ENCODE data around the gene TBC1D22A. TPM values are rescaled to one million over a fixed set of nuclear protein-coding genes. Genes with fewer than 3 reads are reported as not detected.

TBC1D22A gene
- total RNA-seq, 1 experiment from 2014 or later: 32.6 TPM

DNA sequence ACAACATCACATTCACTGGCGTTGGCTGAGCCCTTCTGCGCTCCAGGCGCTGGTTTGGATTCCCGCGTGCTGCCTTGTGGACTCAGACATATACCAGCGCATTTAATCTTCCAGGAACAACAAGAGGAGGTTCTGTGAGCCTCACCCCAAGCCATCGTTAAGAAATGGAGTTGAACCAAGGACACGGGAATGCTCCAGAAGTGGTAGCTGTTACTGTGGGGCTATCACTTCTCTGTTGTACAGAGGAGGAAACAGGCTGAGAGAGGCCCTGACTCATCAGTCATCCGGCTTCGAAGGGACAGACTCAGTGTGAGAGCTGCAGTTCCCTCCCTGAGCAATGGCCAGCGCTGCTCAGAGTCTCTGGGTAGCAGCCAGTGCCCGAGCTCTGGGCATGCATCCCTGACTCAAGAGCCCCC is 291.3 kb downstream of the TBC1D22A start:
- H3K9me3 Mint-ChIP-seq (ENCODE audit: unreplicated experiment): no peaks in the 10 kb centered on the region
- DNase-seq: no peak
- no peaks in the 10 kb centered on the region for H3K27me3 Mint-ChIP-seq (ENCODE audit: insufficient read depth, unreplicated experiment)
- H3K4me1 Mint-ChIP-seq (ENCODE audit: low read depth, unreplicated experiment): no peaks in the 10 kb centered on the region
- no peaks in the 10 kb centered on the region for H3K36me3 ChIP-seq (ENCODE audit: control insufficient read depth, insufficient read depth, low read length)
- no peaks in the 10 kb centered on the region for H3K4me1 ChIP-seq
- ChIA-PET CTCF (no interaction called here), POLR2A (no interaction called here)
- no peak overlapping the region for H3K4me3 Mint-ChIP-seq (ENCODE audit: unreplicated experiment)
- H3K27ac Mint-ChIP-seq (ENCODE audit: unreplicated experiment): peak overlapping the region; percentile 8
- peaks cover 9% of the 10 kb centered on the region for H3K36me3 Mint-ChIP-seq (ENCODE audit: insufficient read depth, unreplicated experiment)
- no TSS peak for BruUV-seq (replicated peaks)
- no peaks in the 10 kb centered on the region for H3K9me3 ChIP-seq
- TF ChIP-seq, protein P1, sequence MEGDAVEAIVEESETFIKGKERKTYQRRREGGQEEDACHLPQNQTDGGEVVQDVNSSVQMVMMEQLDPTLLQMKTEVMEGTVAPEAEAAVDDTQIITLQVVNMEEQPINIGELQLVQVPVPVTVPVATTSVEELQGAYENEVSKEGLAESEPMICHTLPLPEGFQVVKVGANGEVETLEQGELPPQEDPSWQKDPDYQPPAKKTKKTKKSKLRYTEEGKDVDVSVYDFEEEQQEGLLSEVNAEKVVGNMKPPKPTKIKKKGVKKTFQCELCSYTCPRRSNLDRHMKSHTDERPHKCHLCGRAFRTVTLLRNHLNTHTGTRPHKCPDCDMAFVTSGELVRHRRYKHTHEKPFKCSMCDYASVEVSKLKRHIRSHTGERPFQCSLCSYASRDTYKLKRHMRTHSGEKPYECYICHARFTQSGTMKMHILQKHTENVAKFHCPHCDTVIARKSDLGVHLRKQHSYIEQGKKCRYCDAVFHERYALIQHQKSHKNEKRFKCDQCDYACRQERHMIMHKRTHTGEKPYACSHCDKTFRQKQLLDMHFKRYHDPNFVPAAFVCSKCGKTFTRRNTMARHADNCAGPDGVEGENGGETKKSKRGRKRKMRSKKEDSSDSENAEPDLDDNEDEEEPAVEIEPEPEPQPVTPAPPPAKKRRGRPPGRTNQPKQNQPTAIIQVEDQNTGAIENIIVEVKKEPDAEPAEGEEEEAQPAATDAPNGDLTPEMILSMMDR (IDR thresholded peaks at IDR 0.05; ENCODE audit: insufficient read depth in 1 of 2, low read depth in 1 of 2, low read length in 1 of 2, severe bottlenecking in 1 of 2, unreplicated experiment in 1 of 2): no peak
- H3K4me3 ChIP-seq (ENCODE audit: low read depth, low read length): no peak overlapping the region
- no peaks in the 10 kb centered on the region for H3K27me3 ChIP-seq (replicated peaks; ENCODE audit: control insufficient read depth, insufficient read depth, low read length)
- intact Hi-C loops (cut with micrococcal nuclease; ENCODE audit: unreplicated experiment): no loop called here

DNA sequence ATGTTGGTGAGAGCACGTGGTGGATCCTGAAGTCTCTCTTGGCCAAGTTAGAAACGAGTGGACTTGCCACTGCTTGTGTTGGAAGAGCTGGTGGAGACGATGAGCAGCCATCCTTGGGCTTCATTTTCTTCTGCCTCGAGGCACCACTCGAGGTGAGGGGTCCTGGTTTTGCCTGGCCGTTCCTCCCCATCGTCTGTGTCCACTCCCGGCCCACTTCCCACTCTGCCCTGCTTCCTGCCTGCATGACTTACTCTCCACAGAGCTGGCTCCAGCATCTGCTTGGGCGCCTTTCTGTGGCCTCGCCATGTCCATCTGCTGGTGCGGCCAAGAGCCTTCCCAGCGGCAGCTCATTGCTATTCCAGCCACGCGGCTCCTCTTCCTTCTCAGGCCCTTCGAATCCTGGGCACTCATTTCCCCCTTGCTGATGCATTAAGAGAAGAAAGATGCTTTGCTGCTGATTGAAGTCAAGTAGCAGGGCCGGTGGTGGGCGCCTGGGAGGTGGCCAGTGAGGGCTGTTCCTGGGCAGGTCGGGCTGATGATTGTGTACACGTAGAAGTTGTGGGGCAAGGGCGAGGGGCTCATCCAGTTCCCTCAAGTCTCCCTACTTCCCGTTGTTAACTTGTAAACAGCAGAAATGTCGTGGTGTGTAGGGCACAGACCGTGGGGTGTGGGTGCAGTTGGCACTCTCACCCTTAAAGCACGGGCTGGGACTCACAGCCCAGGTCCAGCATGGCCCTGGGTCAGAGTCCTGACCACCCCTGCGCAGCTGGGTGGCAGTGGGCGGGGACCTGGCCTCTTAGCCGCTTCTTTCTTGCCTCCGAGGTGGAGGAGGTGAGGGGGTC is 292.0 kb downstream of the TBC1D22A start:
- H3K36me3 Mint-ChIP-seq (ENCODE audit: insufficient read depth, unreplicated experiment): peaks cover 9% of the 10 kb centered on the region
- DNase-seq: no peak
- no peaks in the 10 kb centered on the region for H3K4me1 Mint-ChIP-seq (ENCODE audit: low read depth, unreplicated experiment)
- Histone ChIP-seq H3K36me3 (ENCODE audit: control insufficient read depth, insufficient read depth, low read length) (no peaks in the 10 kb centered on the region), H3K27me3 (replicated peaks; ENCODE audit: control insufficient read depth, insufficient read depth, low read length) (no peaks in the 10 kb centered on the region), H3K9me3 (no peaks in the 10 kb centered on the region), H3K4me3 (ENCODE audit: low read depth, low read length) (no peak overlapping the region), H3K4me1 (no peaks in the 10 kb centered on the region)
- H3K27ac Mint-ChIP-seq (ENCODE audit: unreplicated experiment): peak overlapping the region; percentile 8
- intact Hi-C loops (cut with micrococcal nuclease; ENCODE audit: unreplicated experiment): no loop called here
- POLR2A ChIA-PET: no interaction called here
- no peaks in the 10 kb centered on the region for H3K9me3 Mint-ChIP-seq (ENCODE audit: unreplicated experiment)
- BruUV-seq (replicated peaks): no TSS peak
- CTCF ChIA-PET: no interaction called here
- TF ChIP-seq, protein P1 (IDR thresholded peaks at IDR 0.05; ENCODE audit: insufficient read depth in 1 of 2, low read depth in 1 of 2, low read length in 1 of 2, severe bottlenecking in 1 of 2, unreplicated experiment in 1 of 2): no peak
- H3K27me3 Mint-ChIP-seq (ENCODE audit: insufficient read depth, unreplicated experiment): no peaks in the 10 kb centered on the region
- no peak overlapping the region for H3K4me3 Mint-ChIP-seq (ENCODE audit: unreplicated experiment)

- Mint-ChIP-seq H3K4me1 (ENCODE audit: low read depth, unreplicated experiment) (no peaks in the 10 kb centered on the region), H3K27me3 (ENCODE audit: insufficient read depth, unreplicated experiment) (no peaks in the 10 kb centered on the region), H3K27ac (ENCODE audit: unreplicated experiment) (no peak overlapping the region), H3K9me3 (ENCODE audit: unreplicated experiment) (no peaks in the 10 kb centered on the region), H3K4me3 (ENCODE audit: unreplicated experiment) (no peak overlapping the region), H3K36me3 (ENCODE audit: insufficient read depth, unreplicated experiment) (peaks cover 9% of the 10 kb centered on the region)
- intact Hi-C loops (cut with micrococcal nuclease; ENCODE audit: unreplicated experiment): no loop called here
- ChIA-PET CTCF (no interaction called here), POLR2A (no interaction called here)
- no peaks in the 10 kb centered on the region for H3K9me3 ChIP-seq
- BruUV-seq (replicated peaks): no TSS peak
- no peaks in the 10 kb centered on the region for H3K36me3 ChIP-seq (ENCODE audit: control insufficient read depth, insufficient read depth, low read length)
- H3K4me3 ChIP-seq (ENCODE audit: low read depth, low read length): no peak overlapping the region
- H3K27me3 ChIP-seq (replicated peaks; ENCODE audit: control insufficient read depth, insufficient read depth, low read length): no peaks in the 10 kb centered on the region
- TF ChIP-seq, protein P1 (IDR thresholded peaks at IDR 0.05; ENCODE audit: insufficient read depth in 1 of 2, low read depth in 1 of 2, low read length in 1 of 2, severe bottlenecking in 1 of 2, unreplicated experiment in 1 of 2): no peak
- no peak for DNase-seq
- H3K4me1 ChIP-seq: no peaks in the 10 kb centered on the region
These were observed 292.6 kb downstream of the TBC1D22A start for GRCh38 chr22:47055073-47055355.
